GM18867 (cell line): Measurements from ENCODE around the gene ANKRD40CL.
"Not testable (repeated sequence)": the region's sequence is repeated elsewhere in the genome, so short reads cannot be mapped to it uniquely, and the experiment has no call there.

Experiments used
- ATAC-seq: cut with Tn5 transposase; IDR thresholded peaks from one replicate; pipeline ENCODE4 v1.9.1; 2021; ENCODE audit warnings: mild to moderate bottlenecking, moderate library complexity; ENCODE audit not compliant: unreplicated experiment

The ANKRD40CL gene

GRCh38 chr17:50767446-50767845 lies at the start of gene ANKRD40CL:
Gene ANKRD40CL, minus strand, starts transcription at chr17:50767518. Its CDS starts 605 bp downstream, at chr17:50766913.
- no peak for ATAC-seq

- ATAC-seq = no peak
These were observed 49.0 kb upstream of the ANKRD40CL start for GRCh38 chr17:50816271-50816670.

- no peak for ATAC-seq
These were observed 48.1 kb upstream of the ANKRD40CL start for GRCh38 chr17:50815400-50815799.

- no peak for ATAC-seq
These were observed 46.3 kb upstream of the ANKRD40CL start for GRCh38 chr17:50813583-50813982.

GRCh38 chr17:50808888-50809287 lies 41.6 kb upstream of the ANKRD40CL start:
- ATAC-seq = no peak

GRCh38 chr17:50808413-50808812 lies 41.1 kb upstream of the ANKRD40CL start:
- no peak for ATAC-seq

GRCh38 chr17:50807675-50808074 lies 40.4 kb upstream of the ANKRD40CL start:
- no peak for ATAC-seq

GRCh38 chr17:50807009-50807408 lies 39.7 kb upstream of the ANKRD40CL start:
- ATAC-seq = no peak

GRCh38 chr17:50806141-50806643 lies 38.9 kb upstream of the ANKRD40CL start:
- no peak for ATAC-seq

GRCh38 chr17:50805486-50805885 lies 38.2 kb upstream of the ANKRD40CL start:
- ATAC-seq = no peak

- not testable (repeated sequence) for ATAC-seq
These were observed 37.6 kb upstream of the ANKRD40CL start for GRCh38 chr17:50804749-50805475.

- ATAC-seq = no peak
These were observed 36.4 kb upstream of the ANKRD40CL start for GRCh38 chr17:50803676-50804075.

- no peak for ATAC-seq
These were observed 35.6 kb upstream of the ANKRD40CL start for GRCh38 chr17:50802609-50803571.

GRCh38 chr17:50800196-50800700 lies 32.9 kb upstream of the ANKRD40CL start:
- ATAC-seq = no peak

- ATAC-seq = no peak
These were observed 32.3 kb upstream of the ANKRD40CL start for GRCh38 chr17:50799582-50799981.

GRCh38 chr17:50798424-50799288 lies 31.3 kb upstream of the ANKRD40CL start:
- ATAC-seq = no peak

- ATAC-seq = no peak
These were observed 30.0 kb upstream of the ANKRD40CL start for GRCh38 chr17:50797135-50797810.

- ATAC-seq = no peak
These were observed 27.0 kb upstream of the ANKRD40CL start for GRCh38 chr17:50794361-50794760.

- ATAC-seq = no peak
These were observed 25.7 kb upstream of the ANKRD40CL start for GRCh38 chr17:50793007-50793406.

- ATAC-seq = no peak
These were observed 24.8 kb upstream of the ANKRD40CL start for GRCh38 chr17:50792132-50792531.
